ENCODE results near the gene SNN. TPM values are rescaled to one million over a fixed set of nuclear protein-coding genes. Genes with fewer than 3 reads are reported as not detected.

Gene SNN
- total RNA-seq, 4 donors from 2014 or later, result 22.5 to 94.5 (median 78.1) TPM

GRCh38 chr16:11696266-11697012 lies 28.2 kb downstream of the SNN start:
- no peak for TF ChIP-seq POLR2A (IDR thresholded peaks at IDR 0.05)
- TF ChIP-seq, protein P1, sequence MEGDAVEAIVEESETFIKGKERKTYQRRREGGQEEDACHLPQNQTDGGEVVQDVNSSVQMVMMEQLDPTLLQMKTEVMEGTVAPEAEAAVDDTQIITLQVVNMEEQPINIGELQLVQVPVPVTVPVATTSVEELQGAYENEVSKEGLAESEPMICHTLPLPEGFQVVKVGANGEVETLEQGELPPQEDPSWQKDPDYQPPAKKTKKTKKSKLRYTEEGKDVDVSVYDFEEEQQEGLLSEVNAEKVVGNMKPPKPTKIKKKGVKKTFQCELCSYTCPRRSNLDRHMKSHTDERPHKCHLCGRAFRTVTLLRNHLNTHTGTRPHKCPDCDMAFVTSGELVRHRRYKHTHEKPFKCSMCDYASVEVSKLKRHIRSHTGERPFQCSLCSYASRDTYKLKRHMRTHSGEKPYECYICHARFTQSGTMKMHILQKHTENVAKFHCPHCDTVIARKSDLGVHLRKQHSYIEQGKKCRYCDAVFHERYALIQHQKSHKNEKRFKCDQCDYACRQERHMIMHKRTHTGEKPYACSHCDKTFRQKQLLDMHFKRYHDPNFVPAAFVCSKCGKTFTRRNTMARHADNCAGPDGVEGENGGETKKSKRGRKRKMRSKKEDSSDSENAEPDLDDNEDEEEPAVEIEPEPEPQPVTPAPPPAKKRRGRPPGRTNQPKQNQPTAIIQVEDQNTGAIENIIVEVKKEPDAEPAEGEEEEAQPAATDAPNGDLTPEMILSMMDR (IDR thresholded peaks at IDR 0.05 in 4 of 5, conservative IDR thresholded peaks at IDR 0.05 in 1 of 5), result no peak
- intact Hi-C loops (cut with DNase I; ENCODE audit: low total_unique reads), result no loop called here
- H3K36me3 ChIP-seq, result peaks cover 0 to 50% of the 10 kb centered on the region in 2 donors
- H3K4me1 ChIP-seq, result peaks cover 10 to 21% of the 10 kb centered on the region in 2 donors
- in situ Hi-C loops (cut with MboI; ENCODE audit: low sequenced_read_pairs in 4 of 4), result no loop called here
- no peaks in the 10 kb centered on the region for H3K9me3 ChIP-seq
- H3K27me3 ChIP-seq, result no peaks in the 10 kb centered on the region
- ATAC-seq, result no peak
- no peak for DNase-seq
- peak overlapping the region in 3 of 4 donors; percentile 1 to 98 (median 18) for H3K27ac ChIP-seq
- no peak overlapping the region for H3K4me3 ChIP-seq

DNA sequence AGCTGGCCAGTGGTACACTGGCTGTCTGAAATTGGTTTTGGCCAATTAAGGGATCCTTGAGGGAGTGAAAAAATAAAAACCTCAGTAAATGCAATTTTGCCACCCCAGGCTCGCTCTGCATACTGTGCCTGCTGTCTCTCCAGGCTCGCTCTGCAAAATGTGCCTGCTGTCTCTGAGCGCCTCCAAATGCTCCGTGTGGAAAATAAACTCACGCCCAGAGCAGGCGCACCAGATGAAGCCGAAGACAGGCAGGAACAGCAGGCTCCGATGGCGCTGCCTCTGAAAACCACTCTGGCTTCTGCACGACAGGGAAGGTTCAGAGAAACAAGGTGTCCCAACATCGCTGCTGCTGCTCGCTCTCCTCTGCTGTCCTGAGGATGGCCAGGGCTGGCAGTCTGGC lies 29.1 kb downstream of the SNN start:
- H3K9me3 ChIP-seq, result no peaks in the 10 kb centered on the region
- no peak overlapping the region for H3K4me3 ChIP-seq
- DNase-seq, result no peak
- peak overlapping the region; percentile 66 to 89 (median 70) for H3K27ac ChIP-seq
- H3K4me1 ChIP-seq, result peaks cover 10 to 21% of the 10 kb centered on the region in 2 donors
- TF ChIP-seq, protein P1 (IDR thresholded peaks at IDR 0.05 in 4 of 5, conservative IDR thresholded peaks at IDR 0.05 in 1 of 5), result no peak
- in situ Hi-C loops (cut with MboI; ENCODE audit: low sequenced_read_pairs in 4 of 4) (no loop called here), intact Hi-C loops (cut with DNase I; ENCODE audit: low total_unique reads) (no loop called here)
- H3K27me3 ChIP-seq, result no peaks in the 10 kb centered on the region
- no peak for ATAC-seq
- H3K36me3 ChIP-seq, result peaks cover 0 to 45% of the 10 kb centered on the region in 2 donors

GRCh38 chr16:11698271-11698689 lies 30.0 kb downstream of the SNN start:
- peaks cover 10 to 21% of the 10 kb centered on the region in 2 donors for H3K4me1 ChIP-seq
- H3K9me3 ChIP-seq, result no peaks in the 10 kb centered on the region
- intact Hi-C loops (cut with DNase I; ENCODE audit: low total_unique reads), result no loop called here
- no peak overlapping the region for H3K4me3 ChIP-seq
- peaks cover 0 to 45% of the 10 kb centered on the region in 2 donors for H3K36me3 ChIP-seq
- ATAC-seq (peak in 1 of 2 donors; percentile 19), DNase-seq (no peak)
- peak overlapping the region; percentile 66 to 89 (median 70) for H3K27ac ChIP-seq
- in situ Hi-C loops (cut with MboI; ENCODE audit: low sequenced_read_pairs in 4 of 4), result no loop called here
- TF ChIP-seq, protein P1 (IDR thresholded peaks at IDR 0.05 in 4 of 5, conservative IDR thresholded peaks at IDR 0.05 in 1 of 5), result no peak
- TF ChIP-seq POLR2A (IDR thresholded peaks at IDR 0.05), result no peak
- H3K27me3 ChIP-seq, result no peaks in the 10 kb centered on the region

GRCh38 chr16:11699234-11699894 lies 31.1 kb downstream of the SNN start:
- peak overlapping the region; percentile 66 to 89 (median 70) for H3K27ac ChIP-seq
- no peaks in the 10 kb centered on the region for H3K27me3 ChIP-seq
- no peaks in the 10 kb centered on the region for H3K9me3 ChIP-seq
- in situ Hi-C loops (cut with MboI; ENCODE audit: low sequenced_read_pairs in 4 of 4), result no loop called here
- intact Hi-C loops (cut with DNase I; ENCODE audit: low total_unique reads), result no loop called here
- no peak for TF ChIP-seq POLR2A (IDR thresholded peaks at IDR 0.05)
- TF ChIP-seq, protein P1 (IDR thresholded peaks at IDR 0.05 in 4 of 5, conservative IDR thresholded peaks at IDR 0.05 in 1 of 5), result no peak
- ATAC-seq (no peak), DNase-seq (no peak)
- H3K4me1 ChIP-seq, result peaks cover 19 to 28% of the 10 kb centered on the region in 2 donors
- H3K4me3 ChIP-seq, result no peak overlapping the region
- H3K36me3 ChIP-seq, result peaks cover 0 to 42% of the 10 kb centered on the region in 2 donors
